ENCODE results near the gene JADE3.

JADE3 gene

GRCh38 chrX:47080915-47081236 is 168.7 kb downstream of the JADE3 start:
- no peak overlapping the region for H3K4me2 ChIP-seq (ENCODE audit: low read depth, low read length)
- H3K9me2 ChIP-seq (replicated peaks; ENCODE audit: insufficient read depth, low read length), result no peaks in the 10 kb centered on the region
- no peak overlapping the region for H3K4me3 ChIP-seq (ENCODE audit: low read length)
- H3K27me3 ChIP-seq (replicated peaks; ENCODE audit: insufficient read depth, low read length), result no peaks in the 10 kb centered on the region
- TF ChIP-seq CTCF (IDR thresholded peaks at IDR 0.05; ENCODE audit: low read length) (no peak), EZH2phosphoT487 (IDR thresholded peaks at IDR 0.05; ENCODE audit: low read length) (no peak), EZH2 (optimal IDR thresholded peaks at IDR 0.05; ENCODE audit: low read depth, low read length) (no peak)
- H2AFZ ChIP-seq (ENCODE audit: low read length), result no peak overlapping the region
- no peaks in the 10 kb centered on the region for H3K79me2 ChIP-seq (ENCODE audit: low read length)
- no peaks in the 10 kb centered on the region for H3K36me3 ChIP-seq (replicated peaks; ENCODE audit: insufficient read depth, low read length)
- H3K4me1 ChIP-seq (ENCODE audit: low read length), result no peaks in the 10 kb centered on the region
- no peak for DNase-seq
- no peak overlapping the region for H3K9ac ChIP-seq (ENCODE audit: low read length)
- H3K9me3 ChIP-seq (replicated peaks; ENCODE audit: insufficient read depth, low read length), result no peaks in the 10 kb centered on the region
- no peak overlapping the region for H3K27ac ChIP-seq (ENCODE audit: low read length)
- H4K20me1 ChIP-seq (ENCODE audit: insufficient read depth, low read length), result no peaks in the 10 kb centered on the region
- no peaks in the 10 kb centered on the region for H3F3A ChIP-seq (ENCODE audit: insufficient read depth, low read length)

- Histone ChIP-seq H3K4me2 (ENCODE audit: low read depth, low read length) (peak overlapping the region; percentile 63; the same call in 1 of the 2 replicates), H3K4me1 (ENCODE audit: low read length) (peaks cover 13% of the 10 kb centered on the region), H3K9me3 (replicated peaks; ENCODE audit: insufficient read depth, low read length) (no peaks in the 10 kb centered on the region), H4K20me1 (ENCODE audit: insufficient read depth, low read length) (no peaks in the 10 kb centered on the region), H3K79me2 (ENCODE audit: low read length) (no peaks in the 10 kb centered on the region), H3K27ac (ENCODE audit: low read length) (peak overlapping the region; percentile 79; the same call in 1 of the 2 replicates), H3K9ac (ENCODE audit: low read length) (peak overlapping the region; percentile 30; the same call in 1 of the 2 replicates), H3K4me3 (ENCODE audit: low read length) (no peak overlapping the region; the same call in 1 of the 2 replicates), H3K36me3 (replicated peaks; ENCODE audit: insufficient read depth, low read length) (no peaks in the 10 kb centered on the region), H3F3A (ENCODE audit: insufficient read depth, low read length) (peaks cover 13% of the 10 kb centered on the region; the same call in 1 of the 2 replicates), H2AFZ (ENCODE audit: low read length) (peak overlapping the region; percentile 65), H3K9me2 (replicated peaks; ENCODE audit: insufficient read depth, low read length) (no peaks in the 10 kb centered on the region), H3K27me3 (replicated peaks; ENCODE audit: insufficient read depth, low read length) (no peaks in the 10 kb centered on the region)
- no peak for TF ChIP-seq CTCF (IDR thresholded peaks at IDR 0.05; ENCODE audit: low read length)
- no peak for TF ChIP-seq EZH2 (optimal IDR thresholded peaks at IDR 0.05; ENCODE audit: low read depth, low read length)
- TF ChIP-seq EZH2phosphoT487 (IDR thresholded peaks at IDR 0.05; ENCODE audit: low read length), result no peak
- peak; percentile 79 for DNase-seq
Measured at GRCh38 chrX:47091149-47091775, 179.0 kb downstream of the JADE3 start.

- H3K9ac ChIP-seq (ENCODE audit: low read length), result no peak overlapping the region
- H3F3A ChIP-seq (ENCODE audit: insufficient read depth, low read length), result peaks cover 13% of the 10 kb centered on the region; the same call in 1 of the 2 replicates
- H3K36me3 ChIP-seq (replicated peaks; ENCODE audit: insufficient read depth, low read length), result no peaks in the 10 kb centered on the region
- H3K27me3 ChIP-seq (replicated peaks; ENCODE audit: insufficient read depth, low read length), result no peaks in the 10 kb centered on the region
- H3K4me2 ChIP-seq (ENCODE audit: low read depth, low read length), result no peak overlapping the region
- no peak overlapping the region for H2AFZ ChIP-seq (ENCODE audit: low read length)
- no peaks in the 10 kb centered on the region for H3K9me3 ChIP-seq (replicated peaks; ENCODE audit: insufficient read depth, low read length)
- no peaks in the 10 kb centered on the region for H3K9me2 ChIP-seq (replicated peaks; ENCODE audit: insufficient read depth, low read length)
- DNase-seq, result peak; percentile 56
- peaks cover 13% of the 10 kb centered on the region for H3K4me1 ChIP-seq (ENCODE audit: low read length)
- no peaks in the 10 kb centered on the region for H3K79me2 ChIP-seq (ENCODE audit: low read length)
- H3K27ac ChIP-seq (ENCODE audit: low read length), result no peak overlapping the region
- H3K4me3 ChIP-seq (ENCODE audit: low read length), result no peak overlapping the region
- TF ChIP-seq CTCF (IDR thresholded peaks at IDR 0.05; ENCODE audit: low read length) (peak; percentile 45), EZH2phosphoT487 (IDR thresholded peaks at IDR 0.05; ENCODE audit: low read length) (no peak), EZH2 (optimal IDR thresholded peaks at IDR 0.05; ENCODE audit: low read depth, low read length) (no peak)
- no peaks in the 10 kb centered on the region for H4K20me1 ChIP-seq (ENCODE audit: insufficient read depth, low read length)
Measured at GRCh38 chrX:47093248-47093647, 181.0 kb downstream of the JADE3 start.

Measured in MM.1S (cell line).